IPS DF 4.7 (cell line): ENCODE data around the gene TRIO.

Experiments used
- DNase-seq: peaks from one replicate; pipeline ENCODE4 v3.0.0-alpha.2; 2013; ENCODE audit warnings: low spot score; ENCODE audit errors: extremely low read depth

TRIO gene

DNA sequence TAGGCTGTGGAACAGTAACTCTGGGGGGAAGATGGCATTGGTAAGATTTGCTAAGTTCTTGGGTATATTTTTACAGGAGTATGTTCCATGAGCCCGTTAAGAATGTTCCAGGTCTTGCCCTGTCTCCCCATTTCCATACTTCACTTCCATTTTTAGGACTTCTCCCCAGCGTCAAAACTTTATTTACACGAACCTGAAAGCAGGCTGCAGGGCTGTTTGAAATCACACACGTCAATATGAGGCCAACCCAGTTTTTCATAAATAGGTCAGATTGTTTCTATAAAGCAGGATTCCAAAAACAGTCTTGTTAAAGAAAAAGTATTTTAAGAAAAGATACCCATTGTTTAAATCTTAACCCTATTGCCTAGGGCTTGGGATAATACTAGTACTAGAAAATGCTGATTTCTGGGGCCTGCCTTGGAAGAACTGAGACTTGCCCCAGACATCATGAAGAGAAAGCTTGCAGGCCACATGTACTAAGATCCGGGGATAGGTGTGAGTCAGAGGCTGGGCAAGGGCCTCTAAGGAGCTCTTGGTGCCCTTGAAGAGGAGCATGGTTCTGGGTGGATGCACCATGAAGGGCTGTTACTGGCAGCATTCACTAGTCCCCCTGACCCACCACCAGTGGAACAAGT is 24.2 kb downstream of the TRIO start:
- no peak for DNase-seq

DNA sequence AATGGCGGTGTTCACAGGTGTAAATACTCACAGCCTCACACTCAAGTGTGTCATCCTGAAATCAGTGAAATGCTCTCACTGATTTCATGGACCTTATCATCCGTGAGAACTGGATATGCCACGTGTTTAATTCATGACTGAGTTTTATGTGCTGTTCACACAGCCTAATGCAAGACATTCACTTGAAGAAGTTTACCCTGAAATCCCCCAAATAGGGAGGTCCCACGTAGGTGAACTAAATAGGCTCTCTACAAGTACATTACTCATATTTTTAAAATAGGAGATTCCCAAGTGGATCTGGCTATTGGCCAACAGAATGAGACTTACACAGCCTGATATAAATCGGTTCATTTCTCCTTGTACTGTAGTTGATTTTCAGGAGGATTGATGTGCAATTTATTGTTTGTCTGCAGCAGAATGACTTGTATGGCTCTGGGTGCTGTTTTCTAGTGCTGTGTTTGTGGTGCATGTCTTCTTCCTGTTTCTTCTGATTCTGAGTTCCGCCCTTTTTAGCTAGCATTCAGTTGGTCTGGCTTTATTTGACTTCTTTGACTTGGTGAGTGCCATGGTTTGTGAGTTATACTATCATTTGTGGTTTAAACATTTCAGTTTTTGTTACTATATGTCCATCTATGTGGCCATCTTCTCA is 25.1 kb downstream of the TRIO start:
- DNase-seq, result no peak

DNA sequence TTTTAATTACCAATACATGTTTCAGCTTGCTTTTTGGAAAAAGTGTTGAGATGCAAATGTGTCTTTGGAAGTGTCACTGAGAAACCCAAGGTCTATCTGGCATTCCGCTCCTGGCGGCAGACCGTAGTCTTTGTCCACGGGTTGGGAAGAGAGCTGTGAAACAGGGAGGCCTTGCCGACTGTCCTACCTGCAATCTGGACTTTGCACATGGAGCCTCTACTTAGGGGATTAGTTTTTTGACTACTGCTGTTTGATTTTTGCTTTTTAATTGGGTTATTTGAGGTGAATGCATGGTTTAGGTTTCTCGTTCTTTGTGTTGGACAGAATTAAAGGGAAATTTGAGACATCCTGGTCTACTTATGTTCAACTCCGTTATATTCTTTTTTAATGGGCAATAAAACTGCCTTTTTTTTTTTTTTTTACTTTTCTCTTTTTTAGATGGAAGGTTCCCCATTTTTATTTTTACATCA is 25.7 kb downstream of the TRIO start:
- no peak for DNase-seq

DNA sequence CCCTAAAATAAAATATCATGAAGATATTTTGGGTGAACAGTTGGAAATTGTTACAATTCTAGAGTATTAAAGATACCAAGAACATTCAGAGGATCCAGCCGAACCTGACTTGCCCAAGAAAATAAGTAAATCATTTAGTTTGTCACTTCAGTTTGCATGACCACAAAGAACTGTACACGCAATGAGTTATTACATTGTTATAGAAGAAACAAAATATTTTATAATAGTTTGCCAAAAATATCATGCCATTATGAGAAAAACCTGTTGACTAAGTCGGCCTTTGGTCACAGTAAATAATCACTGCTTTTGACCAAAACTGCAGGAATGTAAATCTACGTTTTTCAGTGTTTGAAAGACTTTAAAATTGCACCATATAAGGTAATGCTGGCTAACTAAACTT is 27.9 kb downstream of the TRIO start:
- no peak for DNase-seq

GRCh38 chr5:14171621-14172020 is 28.5 kb downstream of the TRIO start:
- DNase-seq, result no peak

DNA sequence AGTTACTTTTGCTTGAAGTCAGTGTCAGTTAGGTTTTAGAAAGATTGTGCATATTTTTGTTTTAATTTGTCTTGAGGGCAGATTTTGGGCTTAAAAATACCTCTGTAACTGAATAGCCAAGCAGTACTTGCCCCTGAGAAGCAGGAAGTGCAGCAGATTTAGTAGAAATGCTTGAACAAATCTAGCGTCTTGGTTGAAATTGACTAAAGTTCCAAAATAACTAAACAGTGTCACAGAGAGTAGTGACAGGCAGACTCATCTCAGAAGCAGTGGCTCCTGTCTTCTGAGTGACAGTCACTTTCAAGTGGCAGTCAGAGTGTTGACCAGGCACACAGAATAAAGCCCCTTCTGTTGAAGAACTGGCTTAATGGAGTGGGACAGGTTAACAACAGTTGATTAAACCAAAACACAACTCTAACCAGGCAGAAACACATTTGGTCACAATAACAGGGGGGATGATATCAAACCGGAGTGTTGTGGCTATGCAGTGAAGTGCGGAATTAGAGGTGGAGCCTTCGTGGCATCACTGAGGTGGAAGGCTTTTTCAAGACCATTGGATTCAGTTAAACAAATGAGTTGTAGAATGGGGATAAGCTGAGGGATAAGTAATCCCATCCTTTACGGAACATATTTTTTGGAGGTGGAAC is 29.1 kb downstream of the TRIO start:
- no peak for DNase-seq

DNA sequence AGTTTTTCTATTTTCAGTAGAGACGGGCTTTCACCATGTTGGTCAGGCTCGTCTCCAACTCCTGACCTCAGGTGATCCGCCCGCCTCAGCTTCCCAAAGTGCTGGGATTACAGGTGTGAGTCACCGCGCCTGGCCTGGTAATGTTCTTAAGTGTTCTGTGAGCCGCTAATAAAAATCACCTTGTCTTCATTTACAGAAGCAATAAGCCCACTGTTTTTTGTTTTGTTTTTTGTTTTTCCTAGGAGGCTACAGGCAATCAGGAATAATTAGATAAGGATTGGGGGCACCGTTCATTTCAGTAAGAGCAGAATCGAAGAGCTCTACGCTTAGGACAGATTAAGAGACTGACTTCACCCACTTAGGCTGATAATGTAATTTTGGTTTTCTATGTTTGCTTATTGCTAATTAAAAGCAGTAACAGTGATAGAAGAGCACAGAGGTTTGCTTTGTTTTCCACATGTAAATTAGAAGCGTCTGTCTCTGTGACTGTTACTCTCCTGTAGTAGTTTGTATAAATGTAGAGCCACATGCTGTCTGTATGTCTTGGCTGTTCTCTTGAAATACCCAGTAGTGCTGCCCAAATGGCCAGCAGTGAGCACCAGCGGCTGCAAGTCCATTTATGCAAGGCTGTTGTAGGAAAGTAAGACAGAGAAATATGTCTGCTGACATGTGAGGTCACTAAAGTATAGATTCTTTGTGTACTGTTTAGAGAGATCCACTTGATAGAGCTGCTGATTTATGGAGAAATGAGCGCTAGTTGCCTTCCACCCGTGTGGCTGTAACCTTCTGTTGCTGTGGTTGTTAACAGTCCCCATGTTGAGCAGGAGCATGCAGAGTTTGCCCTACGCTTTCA is 30.5 kb downstream of the TRIO start:
- no peak for DNase-seq

DNA sequence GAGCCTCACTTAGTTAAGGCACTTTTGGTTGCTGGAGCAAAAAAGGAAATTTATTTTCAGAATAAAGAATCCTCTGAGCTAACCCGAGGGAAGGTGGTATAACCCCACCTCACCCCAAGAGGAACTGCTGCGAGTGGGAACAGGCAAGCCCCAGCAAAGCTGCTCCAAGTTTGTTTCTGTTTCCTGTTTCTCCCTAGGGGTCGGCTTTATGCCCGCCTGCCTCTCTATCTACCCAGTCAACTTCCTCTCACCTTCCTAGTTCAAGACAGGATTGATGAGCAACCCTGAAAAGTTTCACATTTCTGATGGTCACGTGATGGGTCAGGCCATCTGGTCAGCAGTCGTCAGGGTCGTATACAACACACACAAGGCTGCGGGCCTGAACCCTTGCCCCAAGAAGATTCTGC is 31.1 kb downstream of the TRIO start:
- DNase-seq, result peak; percentile 46

GRCh38 chr5:14175381-14175780 is 32.2 kb downstream of the TRIO start:
- no peak for DNase-seq

- no peak for DNase-seq
Measured at GRCh38 chr5:14176888-14177287, 33.7 kb downstream of the TRIO start.

- DNase-seq, result no peak
Measured at GRCh38 chr5:14177634-14178033, 34.5 kb downstream of the TRIO start.

- DNase-seq, result no peak
Measured at GRCh38 chr5:14178091-14178490, 34.9 kb downstream of the TRIO start.

- DNase-seq, result no peak
Measured at GRCh38 chr5:14178671-14179211, 35.6 kb downstream of the TRIO start.

GRCh38 chr5:14179446-14179845 is 36.3 kb downstream of the TRIO start:
- DNase-seq, result no peak

DNA sequence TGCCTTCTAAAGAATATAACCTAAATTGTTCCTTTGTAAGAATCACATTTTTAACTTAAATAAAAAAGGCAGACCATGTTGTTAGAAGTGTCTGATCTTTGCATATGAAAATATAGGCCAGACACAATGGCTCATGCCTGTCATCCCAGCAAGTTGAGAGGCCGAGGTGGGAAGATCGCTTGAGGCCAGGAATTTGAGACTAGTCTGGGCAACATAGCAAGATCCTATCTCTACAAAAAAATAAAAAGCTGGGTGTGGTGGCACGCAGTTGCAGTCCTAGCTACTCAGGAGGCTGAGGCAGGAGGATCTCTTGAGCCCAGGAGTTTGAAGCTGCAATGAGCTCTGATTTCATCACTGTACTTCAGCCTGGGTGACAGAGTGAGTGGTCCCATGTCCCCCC is 37.3 kb downstream of the TRIO start:
- DNase-seq, result no peak

DNA sequence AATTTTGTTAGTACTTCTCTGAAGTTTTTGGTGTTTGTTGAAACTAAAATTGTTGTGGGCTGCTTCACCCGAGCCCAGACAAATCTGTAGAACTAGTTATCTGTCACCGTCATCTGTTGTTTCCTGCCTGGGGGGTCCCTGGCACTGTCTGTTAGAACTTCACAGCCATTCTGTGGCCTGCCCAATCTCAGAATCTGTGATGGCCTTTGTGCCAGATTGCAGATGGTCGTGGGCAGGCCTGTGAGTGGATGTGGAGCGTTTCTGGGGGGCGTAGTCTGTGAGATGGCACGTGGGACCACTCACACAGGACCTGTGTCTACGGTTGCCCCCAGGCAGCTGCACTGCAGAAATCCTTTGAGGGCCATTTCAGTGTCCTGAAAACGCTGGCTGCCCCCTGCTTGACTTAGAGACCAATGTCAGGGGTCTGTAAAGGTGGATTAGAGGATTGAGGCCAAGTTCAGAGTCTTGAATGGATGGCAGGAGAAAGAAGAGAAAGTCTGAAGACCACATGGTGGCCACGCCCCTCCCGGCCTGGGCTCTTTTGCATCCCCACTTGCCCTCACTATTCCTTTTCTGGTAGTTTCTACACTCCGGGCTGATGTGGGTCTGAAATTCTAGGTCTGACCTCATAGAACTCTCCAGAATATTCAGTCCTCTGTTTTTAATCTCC is 38.3 kb downstream of the TRIO start:
- no peak for DNase-seq

GRCh38 chr5:14182761-14183160 is 39.6 kb downstream of the TRIO start:
- DNase-seq, result no peak

DNA sequence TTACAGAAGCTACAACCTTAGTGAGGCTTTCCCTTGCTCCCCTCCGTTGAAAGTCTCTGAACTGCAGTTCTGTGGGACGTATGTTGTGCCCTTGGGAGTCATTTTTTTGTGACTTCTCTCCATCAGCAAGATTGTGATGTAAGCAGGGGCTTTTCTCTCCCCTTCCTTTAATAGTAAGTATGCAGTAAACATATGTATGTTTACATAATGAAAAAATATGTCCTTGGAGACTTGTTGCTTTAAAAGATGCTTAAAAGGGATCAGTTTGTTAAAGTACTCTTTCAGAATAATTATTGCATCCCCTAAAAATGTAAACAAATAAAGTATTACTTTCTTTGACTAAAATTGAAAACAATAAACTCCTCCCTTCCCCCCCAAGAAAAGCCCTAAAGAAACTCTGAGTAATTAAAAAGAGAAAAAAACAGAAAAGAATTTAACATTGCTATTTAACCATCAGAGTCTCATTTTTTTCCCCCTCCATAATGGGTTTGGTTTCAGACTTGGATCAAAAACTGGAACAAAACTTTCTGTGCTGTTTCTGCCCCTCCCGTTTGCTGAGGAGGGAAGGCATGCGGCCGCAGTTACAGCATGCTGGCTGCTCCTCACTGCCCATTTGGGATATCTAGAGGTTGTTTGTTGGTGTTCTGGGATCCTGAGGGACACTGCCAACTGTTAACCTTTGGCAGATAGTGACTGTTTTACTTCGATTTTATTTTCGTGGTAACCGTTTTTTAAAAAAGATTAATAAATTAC is 40.2 kb downstream of the TRIO start:
- no peak for DNase-seq

GRCh38 chr5:14184082-14184481 is 40.9 kb downstream of the TRIO start:
- DNase-seq, result no peak

DNA sequence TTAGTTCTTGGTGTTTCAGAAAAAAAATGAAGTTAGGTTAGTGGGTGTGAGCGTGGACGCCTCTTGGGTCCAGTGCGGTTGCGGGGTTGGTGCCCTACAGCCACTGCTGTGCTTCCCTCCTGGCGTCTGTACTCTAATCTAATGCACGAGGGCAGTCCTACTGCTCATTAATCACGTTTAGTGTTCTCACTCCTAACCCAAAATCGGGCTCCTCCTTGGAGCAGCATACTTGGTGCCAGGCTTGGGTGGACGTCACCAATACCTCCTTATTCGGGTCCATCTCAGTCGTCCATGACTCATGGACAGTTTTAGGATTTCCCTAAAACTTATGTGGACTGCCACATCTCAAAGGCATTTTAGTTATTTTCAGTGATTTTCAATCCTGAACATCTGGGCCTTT is 41.6 kb downstream of the TRIO start:
- DNase-seq, result no peak
